Activated CD8-positive, alpha-beta memory T cell treated with anti-CD3 and anti-CD28 coated beads, Interleukin-2, amount 50 U/mL, for 1 hour (primary cell): ENCODE measurements around the gene GP2.

ENCODE experiments used
- DNase-seq: peaks from one replicate; pipeline ENCODE4 v3.0.0-alpha.2; 2020; ENCODE audit errors: extremely low read depth

The GP2 gene

DNA sequence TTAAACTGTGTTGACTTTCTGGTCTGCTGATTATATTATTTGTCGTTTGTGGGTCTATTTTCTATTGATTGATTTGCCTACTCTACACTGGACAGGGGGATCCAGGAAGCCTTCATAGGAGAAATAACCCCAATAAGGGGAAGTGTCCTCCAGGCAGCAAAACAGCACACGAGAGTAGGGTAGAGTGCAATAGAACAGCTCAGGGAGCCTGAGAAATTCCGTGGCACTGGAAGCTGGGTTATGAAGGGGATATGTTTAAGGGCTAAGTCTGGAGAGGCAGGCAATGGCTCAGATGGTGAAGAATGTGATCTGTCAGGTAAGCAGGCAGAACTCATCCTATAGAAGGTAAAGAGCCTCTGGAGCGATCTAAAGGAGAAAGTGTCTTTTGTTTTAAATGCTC lies 20.9 kb downstream of the GP2 start:
- DNase-seq, result no peak

DNA sequence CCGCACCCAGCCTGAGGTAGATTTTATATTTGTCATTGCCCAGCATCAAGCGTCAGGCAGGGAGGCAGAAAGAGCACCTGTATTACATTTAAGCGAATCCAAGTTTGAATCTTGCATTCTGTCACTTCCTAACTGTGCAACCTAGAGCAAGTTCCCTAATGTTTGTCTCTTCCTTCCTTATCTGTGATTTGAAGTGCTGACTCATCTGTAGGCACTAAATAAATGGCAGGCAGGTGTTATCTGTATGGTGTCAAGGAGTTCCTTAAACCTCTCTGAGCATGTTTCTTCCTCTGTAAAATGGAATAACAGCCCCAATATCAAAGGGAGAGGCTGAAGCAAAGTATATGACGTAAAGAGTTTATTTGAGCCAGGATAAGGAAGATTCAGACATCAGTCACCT lies 24.3 kb downstream of the GP2 start:
- no peak for DNase-seq

DNA sequence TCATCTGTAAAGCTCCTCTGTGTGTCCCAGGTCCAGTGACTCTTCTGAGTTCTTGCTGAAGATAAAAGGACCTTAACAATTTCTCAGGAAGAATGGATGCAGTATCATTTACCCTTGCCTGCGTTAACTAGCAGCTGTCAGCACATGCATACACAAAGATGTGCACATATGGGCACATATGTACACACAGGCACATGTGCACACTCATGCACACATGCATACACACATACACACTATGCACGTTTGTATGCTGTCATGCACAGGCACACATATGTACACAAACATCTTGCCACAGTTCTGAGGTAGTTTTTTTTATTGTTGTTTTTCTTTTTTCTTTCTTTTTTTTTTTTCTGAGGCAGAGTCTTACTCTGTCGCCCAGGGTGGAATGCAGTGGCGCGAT lies 24.9 kb downstream of the GP2 start:
- no peak for DNase-seq

DNA sequence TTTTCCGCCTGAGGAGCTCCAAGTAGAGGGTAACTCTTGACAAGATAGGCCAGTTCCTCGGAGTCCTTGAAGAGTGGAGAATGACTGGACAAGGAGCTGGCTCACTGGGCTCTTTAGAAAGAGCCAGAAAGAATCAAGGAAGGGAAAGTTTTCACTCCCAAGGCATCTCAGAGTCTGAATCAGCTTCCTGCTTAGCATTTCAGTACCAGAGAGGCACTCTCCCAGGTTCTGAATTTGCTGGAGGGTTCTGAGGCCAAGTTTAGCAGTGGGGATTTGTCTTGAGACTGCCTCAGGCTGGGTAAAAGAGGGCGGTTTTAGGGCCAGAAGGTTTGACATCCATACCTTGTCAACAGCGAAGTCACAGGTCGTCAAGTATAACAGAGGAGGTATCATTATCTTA lies 25.5 kb downstream of the GP2 start:
- DNase-seq, result no peak

DNA sequence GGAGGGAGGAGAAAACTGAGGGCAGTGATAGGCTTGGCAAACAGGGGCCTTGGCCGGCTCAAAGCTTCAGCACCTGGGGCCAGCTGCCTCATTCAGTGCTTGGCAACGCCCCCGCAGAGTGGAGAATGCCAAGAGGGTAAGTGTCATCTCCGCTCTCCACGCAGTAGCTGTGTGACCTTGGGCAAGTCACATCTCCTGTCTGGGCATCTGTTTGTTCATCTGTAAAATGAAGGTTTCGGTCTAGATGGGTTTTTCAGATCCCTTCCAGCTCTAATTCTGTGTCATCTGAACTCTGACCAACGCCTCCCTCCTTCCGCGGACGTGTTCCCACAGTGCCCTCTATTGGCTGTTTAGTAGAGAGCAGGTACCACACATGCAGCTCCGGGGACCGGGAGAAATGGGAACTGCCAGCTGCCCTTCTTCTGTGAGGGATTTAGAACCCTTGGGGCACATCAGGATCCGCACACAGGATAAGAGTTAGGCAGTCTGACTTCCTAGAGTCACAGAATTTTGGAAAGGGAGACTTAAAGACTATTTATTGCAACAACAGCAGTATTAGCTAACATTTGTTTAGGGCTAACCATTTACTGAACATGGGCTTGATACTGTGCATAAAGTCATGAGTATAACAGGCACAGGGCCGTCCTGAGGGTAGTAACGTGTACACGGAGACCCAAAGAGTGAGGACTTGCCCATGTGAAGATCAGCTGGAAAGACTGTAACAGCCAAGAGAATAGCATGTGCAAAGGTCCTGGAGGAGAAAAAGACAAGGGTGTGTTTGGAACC lies 26.8 kb downstream of the GP2 start:
- no peak for DNase-seq

DNA sequence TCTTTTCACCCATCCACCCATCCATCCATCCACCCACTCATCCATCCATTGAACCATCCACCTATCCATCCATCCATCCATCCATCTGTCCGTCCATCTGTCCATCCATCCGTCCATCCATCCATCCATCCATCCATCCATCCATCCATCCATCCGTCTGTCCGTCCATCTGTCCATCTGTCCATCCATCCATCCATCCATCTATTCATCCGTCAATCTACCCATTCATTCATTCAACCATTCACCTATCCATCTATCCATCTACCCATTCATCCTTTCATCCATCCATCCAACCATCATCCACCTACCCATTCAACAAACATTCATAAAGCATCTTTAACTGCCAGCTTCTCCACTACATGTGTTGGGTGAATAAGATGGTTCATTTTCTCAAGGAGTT lies 28.9 kb downstream of the GP2 start:
- DNase-seq, result no peak

DNA sequence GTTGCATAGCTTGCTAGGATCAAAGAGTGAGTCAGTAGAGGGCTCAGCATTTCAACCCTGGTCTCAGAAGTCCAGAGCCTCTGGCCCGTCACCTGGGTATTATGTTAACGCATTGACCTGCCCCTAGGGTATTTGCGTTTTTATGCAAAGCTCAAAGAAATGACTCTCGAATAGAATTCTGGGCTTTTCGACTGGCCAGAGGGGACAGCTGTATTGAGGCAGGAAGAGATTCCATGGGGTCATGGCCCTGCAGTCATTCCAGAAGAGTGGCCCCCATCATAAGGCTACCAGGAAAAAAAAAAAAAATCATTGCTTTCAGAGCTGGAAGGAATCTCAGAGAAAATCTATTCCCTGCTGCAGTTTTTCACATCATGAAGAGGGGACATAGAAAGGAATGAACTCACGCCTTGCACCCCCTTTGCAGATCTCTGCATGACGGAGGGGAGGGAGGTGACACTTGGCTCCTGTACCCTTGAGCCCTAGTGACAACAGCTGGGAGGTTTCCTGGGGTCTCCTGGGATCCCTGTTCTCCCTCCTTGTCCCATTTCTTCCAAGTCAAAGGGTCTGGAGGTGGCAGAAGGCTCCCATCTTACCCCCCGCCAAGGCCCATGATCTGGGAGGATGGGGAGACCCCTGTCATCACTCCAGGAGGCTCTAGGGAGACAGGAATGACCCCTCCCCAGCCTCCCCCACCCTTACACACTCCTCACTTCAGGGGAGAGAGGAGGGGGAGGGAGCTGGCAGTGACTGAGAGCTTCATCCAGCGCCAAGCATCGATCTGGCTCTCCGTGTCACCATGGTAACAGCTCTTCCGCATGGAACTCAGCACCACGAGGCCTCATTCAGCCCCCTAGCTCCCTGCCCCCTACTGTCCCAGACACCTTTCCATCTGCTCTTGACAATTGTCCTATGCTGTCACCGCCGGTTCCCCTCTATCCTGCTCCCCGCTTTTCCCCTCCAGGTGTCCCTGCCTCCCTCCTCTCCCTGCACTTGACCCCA lies 35.8 kb downstream of the GP2 start:
- no peak for DNase-seq

DNA sequence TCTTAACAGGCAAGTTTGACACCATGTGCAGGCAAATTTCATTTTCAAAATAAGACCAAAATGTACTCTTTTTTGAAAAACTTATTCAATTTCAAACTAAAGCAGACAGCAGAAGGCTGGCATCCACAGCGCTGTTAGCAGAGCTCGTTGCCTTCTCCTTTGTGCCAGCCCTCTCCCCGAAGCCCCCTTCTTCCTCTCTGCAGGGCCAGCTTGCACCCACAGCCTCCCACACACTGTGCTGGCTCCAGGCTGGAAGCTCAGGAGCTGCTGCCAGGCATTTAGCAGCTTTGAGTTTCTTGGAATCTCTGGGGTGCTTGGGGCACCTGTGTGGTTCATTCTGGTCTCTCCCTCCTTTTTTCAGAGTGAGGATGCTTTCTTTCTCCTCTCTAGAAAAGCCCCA lies 37.7 kb downstream of the GP2 start:
- DNase-seq, result no peak

DNA sequence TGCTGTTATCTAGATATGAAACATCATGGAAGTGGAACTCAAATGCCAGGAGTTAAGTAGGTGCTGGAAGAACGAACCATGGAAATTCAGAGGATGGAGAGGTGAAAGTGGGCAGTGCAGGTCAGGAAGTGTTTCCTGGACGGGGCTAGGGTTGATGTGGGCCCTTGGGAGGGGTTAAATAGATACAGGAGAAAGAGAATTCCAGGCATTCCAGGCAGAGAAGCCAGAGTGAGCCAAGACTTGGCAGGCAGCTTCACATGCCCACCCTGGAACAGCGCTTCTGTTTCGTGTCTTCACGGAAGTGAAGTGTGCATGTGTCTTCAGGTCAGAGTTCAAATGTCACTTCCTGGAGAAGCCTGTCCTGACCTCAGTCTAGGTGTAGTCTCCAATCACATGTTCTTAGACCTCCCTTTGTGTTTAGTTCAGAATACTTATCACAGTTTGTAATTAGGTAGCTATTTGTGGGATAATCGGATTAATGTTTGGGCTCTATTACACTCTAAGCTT lies 41.3 kb downstream of the GP2 start:
- DNase-seq, result no peak

DNA sequence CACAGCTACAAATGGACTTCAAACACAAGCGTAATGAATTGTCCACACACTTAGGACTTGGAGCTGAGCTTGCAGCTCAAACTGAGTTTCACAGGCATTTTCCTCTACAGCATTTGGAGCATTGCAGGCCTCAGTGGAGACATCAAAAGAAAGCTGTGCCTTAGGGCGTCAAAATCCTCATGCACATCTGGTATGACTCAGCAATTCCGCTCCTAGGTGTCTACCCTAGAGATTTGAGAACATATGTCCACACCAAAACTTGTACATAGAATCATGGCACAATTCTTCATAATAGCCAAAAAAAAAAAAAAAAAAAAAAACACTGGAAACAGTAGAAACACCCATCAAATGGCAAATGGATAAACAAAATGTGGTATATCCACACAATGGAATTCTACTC lies 47.1 kb downstream of the GP2 start:
- DNase-seq, result no peak

DNA sequence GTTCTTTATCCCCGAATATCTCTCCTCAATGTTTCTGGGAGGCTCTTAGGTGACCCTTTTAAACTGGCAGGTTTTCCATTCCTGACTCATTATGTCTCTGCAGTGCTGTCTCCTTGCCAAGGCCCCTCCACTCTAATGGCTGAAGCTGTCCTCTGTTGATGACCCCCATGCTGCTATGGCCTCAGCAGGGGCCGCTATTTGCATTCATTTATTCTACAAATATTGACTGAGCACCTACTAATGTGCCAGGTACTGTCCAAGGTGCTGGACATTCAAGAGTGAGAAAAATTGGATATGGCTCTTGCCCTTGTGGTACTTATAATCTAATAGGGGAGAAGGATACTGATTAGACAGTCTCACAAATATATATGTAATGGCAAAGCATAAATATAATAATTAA lies 55.4 kb downstream of the GP2 start:
- DNase-seq, result no peak

DNA sequence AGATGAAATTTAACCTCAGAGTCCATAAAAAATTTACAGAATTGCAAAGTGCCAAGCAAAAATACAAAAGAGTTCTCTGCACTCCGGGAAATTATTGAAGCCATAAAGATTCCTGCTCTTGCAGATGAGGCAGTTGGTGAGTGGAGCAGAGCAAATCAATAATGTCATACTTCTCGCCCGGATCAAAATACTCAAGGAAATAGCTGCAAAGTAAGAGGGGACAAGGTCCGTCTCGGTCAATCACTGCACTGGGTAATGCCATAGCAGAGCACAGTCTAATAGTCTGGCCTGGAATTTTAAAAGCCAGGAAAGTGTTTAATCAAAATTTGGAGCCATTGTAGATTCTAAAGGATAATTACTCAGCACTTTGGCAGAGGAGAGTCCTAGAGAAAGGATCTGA lies 58.9 kb downstream of the GP2 start:
- DNase-seq, result no peak

DNA sequence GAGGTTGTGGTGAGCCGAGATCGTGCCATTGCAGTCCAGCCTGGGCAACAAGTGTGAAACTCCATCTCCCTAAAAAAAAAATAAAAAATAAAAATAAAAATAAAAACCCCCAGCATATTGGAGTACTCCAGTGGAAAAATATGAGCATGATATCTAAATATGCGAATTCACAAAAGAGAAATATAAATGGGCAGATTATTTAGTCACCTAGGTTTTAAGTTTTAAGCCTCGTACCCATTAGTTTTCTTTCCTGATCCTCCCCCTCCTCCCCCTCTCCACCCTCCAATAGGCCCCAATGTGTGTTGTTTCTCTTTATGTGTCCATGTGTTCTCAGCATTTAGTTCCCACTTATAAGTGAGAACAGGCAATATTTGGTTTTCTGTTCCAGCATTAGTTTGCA lies 62.3 kb downstream of the GP2 start:
- DNase-seq, result no peak

DNA sequence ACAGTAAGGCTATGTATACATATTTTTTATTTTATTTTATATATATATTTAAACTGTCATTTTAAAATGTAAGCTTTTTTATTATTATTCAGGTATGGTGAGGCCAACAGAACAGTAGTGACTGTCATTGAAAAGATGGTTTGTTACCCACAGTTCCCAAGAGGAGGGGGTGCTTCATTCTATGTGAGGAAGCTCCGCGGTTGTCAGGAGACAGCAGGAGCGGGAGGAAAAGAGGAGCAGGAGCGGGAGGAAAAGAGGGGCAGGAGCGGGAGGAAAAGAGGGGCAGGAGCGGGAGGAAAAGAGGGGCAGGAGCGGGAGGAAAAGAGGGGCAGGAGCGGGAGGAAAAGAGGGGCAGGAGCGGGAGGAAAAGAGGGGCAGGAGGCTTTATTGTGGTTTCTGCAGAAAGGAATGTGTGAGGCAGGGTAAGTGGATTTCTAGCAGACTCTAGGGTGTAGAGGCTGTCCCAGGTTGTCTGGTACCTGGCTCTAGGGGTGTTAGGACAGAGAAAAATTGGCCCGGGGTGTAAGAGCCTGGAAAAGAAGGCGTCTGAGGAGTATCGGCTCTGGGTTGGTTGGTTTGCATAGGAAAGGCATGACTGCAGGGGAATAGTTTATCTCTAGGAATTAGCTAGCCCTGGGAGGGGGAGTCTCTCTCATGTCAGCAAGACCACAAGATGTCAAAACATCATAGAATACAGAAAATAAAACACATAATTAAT lies 64.0 kb downstream of the GP2 start:
- DNase-seq, result no peak

DNA sequence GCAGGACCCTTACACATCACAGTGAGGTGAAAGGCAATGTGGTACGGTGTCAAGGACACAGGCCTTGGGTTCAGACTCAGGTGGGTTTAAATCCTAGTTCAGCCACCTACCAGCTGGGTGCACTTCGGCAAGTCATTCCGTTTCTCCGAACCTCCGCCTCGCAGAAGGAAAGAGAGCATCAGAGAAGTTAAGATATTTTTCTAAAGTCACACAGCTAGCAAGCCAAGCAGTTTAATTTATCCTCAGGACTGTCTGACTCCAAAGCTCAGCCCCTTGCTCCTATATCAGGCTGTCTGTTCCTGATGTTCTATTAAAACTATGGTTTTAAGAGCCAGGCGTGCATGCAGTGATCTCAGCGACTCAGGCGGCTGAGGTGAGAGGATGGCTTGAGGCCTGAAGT lies 65.1 kb downstream of the GP2 start:
- DNase-seq, result no peak

DNA sequence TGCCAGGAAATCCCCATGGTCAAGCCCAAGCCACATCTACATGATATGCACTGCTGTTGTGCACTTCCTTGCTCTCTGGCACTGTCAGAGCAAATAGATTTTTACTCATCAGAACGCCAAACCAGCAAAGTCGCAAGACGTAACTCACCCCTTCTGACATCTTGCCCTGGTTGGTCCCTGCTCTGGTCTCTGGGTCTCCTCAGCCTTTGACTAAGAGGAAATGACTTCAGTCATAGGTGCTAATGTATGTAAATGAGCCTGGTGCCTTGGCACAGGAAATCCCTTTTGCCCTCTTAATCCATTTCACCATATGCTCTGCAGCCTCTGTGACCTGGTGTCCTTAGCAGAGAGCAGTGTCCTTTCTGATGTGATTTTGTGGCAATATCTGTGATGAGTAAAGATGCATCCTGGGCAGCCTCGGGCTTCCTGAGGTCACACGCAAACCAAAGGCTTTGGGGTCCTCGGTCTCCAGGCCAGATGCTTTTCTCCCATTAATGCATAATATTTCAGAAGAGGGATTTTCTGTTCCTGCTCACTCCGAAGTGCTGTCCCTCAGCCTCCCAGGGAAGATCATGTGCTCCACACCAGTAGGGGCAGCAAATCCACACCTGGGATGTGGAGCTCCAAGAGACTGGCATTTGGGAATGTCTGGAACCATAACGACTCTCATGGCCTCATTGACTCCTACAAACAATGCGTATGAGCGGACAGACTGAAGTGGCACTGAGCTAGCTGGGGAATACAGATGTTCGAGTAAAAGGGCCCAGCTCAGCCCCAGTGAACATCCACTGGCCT lies 66.9 kb downstream of the GP2 start:
- no peak for DNase-seq
